Measurements from ENCODE around the gene PRKAB2.

The PRKAB2 gene

DNA sequence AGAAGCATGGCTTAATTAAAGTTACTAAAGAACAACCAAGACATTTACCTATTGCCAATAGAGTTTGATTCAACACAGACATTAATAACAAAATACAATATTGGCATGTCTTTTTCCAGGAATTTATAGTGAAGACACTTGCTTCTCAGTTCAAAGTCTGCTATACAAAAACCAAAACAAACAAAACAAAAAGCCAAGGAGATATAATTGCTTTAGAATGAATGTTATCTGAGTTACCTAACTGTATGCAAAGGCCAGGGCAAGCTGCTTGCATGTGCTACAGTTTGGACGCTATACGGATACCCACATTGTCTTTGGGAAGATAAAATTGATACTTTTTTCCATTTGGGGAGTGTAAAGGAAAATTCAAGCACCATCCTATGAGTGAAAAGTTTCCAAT is 39.3 kb upstream of the PRKAB2 start:
- Histone ChIP-seq H3K9ac (ENCODE audit: low read length) (no peak overlapping the region), H3K4me2 (ENCODE audit: low read length) (no peak overlapping the region), H2AFZ (ENCODE audit: low read depth, low read length) (no peak overlapping the region), H3K27ac (ENCODE audit: low read length) (no peak overlapping the region), H3K4me1 (ENCODE audit: low read length) (no peaks in the 10 kb centered on the region), H3K27me3 (ENCODE audit: low read depth, low read length) (peaks cover 25% of the 10 kb centered on the region), H3K36me3 (replicated peaks; ENCODE audit: low read depth, low read length) (no peaks in the 10 kb centered on the region), H3K9me3 (ENCODE audit: insufficient read depth, low read length) (no peaks in the 10 kb centered on the region), H3K4me3 (ENCODE audit: low read length) (no peak overlapping the region), H3K79me2 (ENCODE audit: low read length) (no peaks in the 10 kb centered on the region), H4K20me1 (ENCODE audit: insufficient read depth, low read length) (no peaks in the 10 kb centered on the region)
- TF ChIP-seq, protein P1, sequence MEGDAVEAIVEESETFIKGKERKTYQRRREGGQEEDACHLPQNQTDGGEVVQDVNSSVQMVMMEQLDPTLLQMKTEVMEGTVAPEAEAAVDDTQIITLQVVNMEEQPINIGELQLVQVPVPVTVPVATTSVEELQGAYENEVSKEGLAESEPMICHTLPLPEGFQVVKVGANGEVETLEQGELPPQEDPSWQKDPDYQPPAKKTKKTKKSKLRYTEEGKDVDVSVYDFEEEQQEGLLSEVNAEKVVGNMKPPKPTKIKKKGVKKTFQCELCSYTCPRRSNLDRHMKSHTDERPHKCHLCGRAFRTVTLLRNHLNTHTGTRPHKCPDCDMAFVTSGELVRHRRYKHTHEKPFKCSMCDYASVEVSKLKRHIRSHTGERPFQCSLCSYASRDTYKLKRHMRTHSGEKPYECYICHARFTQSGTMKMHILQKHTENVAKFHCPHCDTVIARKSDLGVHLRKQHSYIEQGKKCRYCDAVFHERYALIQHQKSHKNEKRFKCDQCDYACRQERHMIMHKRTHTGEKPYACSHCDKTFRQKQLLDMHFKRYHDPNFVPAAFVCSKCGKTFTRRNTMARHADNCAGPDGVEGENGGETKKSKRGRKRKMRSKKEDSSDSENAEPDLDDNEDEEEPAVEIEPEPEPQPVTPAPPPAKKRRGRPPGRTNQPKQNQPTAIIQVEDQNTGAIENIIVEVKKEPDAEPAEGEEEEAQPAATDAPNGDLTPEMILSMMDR (IDR thresholded peaks at IDR 0.05; ENCODE audit: low read depth, low read length), result no peak
- TF ChIP-seq EZH2phosphoT487 (IDR thresholded peaks at IDR 0.05; ENCODE audit: low read depth), result no peak

DNA sequence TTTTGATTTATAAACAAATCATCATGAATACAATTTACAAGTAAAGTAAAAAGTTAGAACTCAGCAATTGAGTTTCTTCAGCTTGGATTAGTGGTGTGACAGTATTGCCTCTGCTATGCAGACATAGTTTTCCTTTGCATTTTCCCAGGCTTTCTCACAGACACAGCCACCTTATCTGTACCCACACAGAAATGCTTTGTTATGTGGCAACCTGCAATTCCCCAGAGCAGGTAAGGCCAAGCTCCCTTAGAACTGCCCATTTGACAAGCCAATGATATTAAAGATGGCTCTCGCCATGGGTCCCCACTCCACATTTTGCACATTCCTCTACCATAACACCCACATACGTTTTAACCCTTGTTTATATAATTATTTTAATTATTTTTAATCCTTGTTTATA is 38.7 kb upstream of the PRKAB2 start:
- Histone ChIP-seq H3K27me3 (ENCODE audit: low read depth, low read length) (peaks cover 21% of the 10 kb centered on the region), H3K27ac (ENCODE audit: low read length) (no peak overlapping the region), H3K4me2 (ENCODE audit: low read length) (no peak overlapping the region), H3K9ac (ENCODE audit: low read length) (no peak overlapping the region), H3K36me3 (replicated peaks; ENCODE audit: low read depth, low read length) (no peaks in the 10 kb centered on the region), H4K20me1 (ENCODE audit: insufficient read depth, low read length) (no peaks in the 10 kb centered on the region), H3K4me3 (ENCODE audit: low read length) (no peak overlapping the region), H3K4me1 (ENCODE audit: low read length) (no peaks in the 10 kb centered on the region), H3K9me3 (ENCODE audit: insufficient read depth, low read length) (no peaks in the 10 kb centered on the region), H3K79me2 (ENCODE audit: low read length) (no peaks in the 10 kb centered on the region), H2AFZ (ENCODE audit: low read depth, low read length) (no peak overlapping the region)
- TF ChIP-seq EZH2phosphoT487 (IDR thresholded peaks at IDR 0.05; ENCODE audit: low read depth), result no peak
- TF ChIP-seq, protein P1 (IDR thresholded peaks at IDR 0.05; ENCODE audit: low read depth, low read length), result no peak

GRCh38 chr1:147209825-147210821 is 37.9 kb upstream of the PRKAB2 start:
- Histone ChIP-seq H3K79me2 (ENCODE audit: low read length) (no peaks in the 10 kb centered on the region), H3K9ac (ENCODE audit: low read length) (no peak overlapping the region), H2AFZ (ENCODE audit: low read depth, low read length) (no peak overlapping the region), H3K9me3 (ENCODE audit: insufficient read depth, low read length) (no peaks in the 10 kb centered on the region), H3K4me3 (ENCODE audit: low read length) (no peak overlapping the region), H3K27ac (ENCODE audit: low read length) (no peak overlapping the region), H3K27me3 (ENCODE audit: low read depth, low read length) (peaks cover 19% of the 10 kb centered on the region), H4K20me1 (ENCODE audit: insufficient read depth, low read length) (no peaks in the 10 kb centered on the region), H3K4me1 (ENCODE audit: low read length) (no peaks in the 10 kb centered on the region), H3K36me3 (replicated peaks; ENCODE audit: low read depth, low read length) (no peaks in the 10 kb centered on the region), H3K4me2 (ENCODE audit: low read length) (no peak overlapping the region)
- no peak for TF ChIP-seq EZH2phosphoT487 (IDR thresholded peaks at IDR 0.05; ENCODE audit: low read depth)
- TF ChIP-seq, protein P1 (IDR thresholded peaks at IDR 0.05; ENCODE audit: low read depth, low read length), result no peak

- H3K27ac ChIP-seq (ENCODE audit: low read length), result no peak overlapping the region
- no peak overlapping the region for H3K4me2 ChIP-seq (ENCODE audit: low read length)
- H4K20me1 ChIP-seq (ENCODE audit: insufficient read depth, low read length), result no peaks in the 10 kb centered on the region
- H3K4me3 ChIP-seq (ENCODE audit: low read length), result no peak overlapping the region
- no peaks in the 10 kb centered on the region for H3K36me3 ChIP-seq (replicated peaks; ENCODE audit: low read depth, low read length)
- no peaks in the 10 kb centered on the region for H3K79me2 ChIP-seq (ENCODE audit: low read length)
- H3K9ac ChIP-seq (ENCODE audit: low read length), result no peak overlapping the region
- H3K27me3 ChIP-seq (ENCODE audit: low read depth, low read length), result peaks cover 15% of the 10 kb centered on the region
- TF ChIP-seq, protein P1 (IDR thresholded peaks at IDR 0.05; ENCODE audit: low read depth, low read length), result no peak
- TF ChIP-seq EZH2phosphoT487 (IDR thresholded peaks at IDR 0.05; ENCODE audit: low read depth), result no peak
- no peaks in the 10 kb centered on the region for H3K9me3 ChIP-seq (ENCODE audit: insufficient read depth, low read length)
- peaks cover 5% of the 10 kb centered on the region for H3K4me1 ChIP-seq (ENCODE audit: low read length)
- no peak overlapping the region for H2AFZ ChIP-seq (ENCODE audit: low read depth, low read length)
These were observed 36.3 kb upstream of the PRKAB2 start for GRCh38 chr1:147208619-147209018.

All from OCI-LY3 (cell line).